GM18507 (cell line): Measurements from ENCODE around the gene KCNA3.
"Not testable (repeated sequence)": the region's sequence is repeated elsewhere in the genome, so short reads cannot be mapped to it uniquely, and the experiment has no call there.

Experiments used
- DNase-seq: peaks from one replicate; pipeline ENCODE4 v3.0.0; 2011; ENCODE audit warnings: low read depth; ENCODE audit not compliant: insufficient read length; ENCODE audit errors: extremely low spot score
- FAIRE-seq: peaks from 2 replicates; lab custom pipeline; 2011; peaks lifted over from hg19 to GRCh38; lab: Jason Lieb, UNC

The KCNA3 gene

GRCh38 chr1:110682898-110683297 lies 8.2 kb upstream of the KCNA3 start:
- FAIRE-seq, result no peak

GRCh38 chr1:110680036-110680735 lies 5.4 kb upstream of the KCNA3 start:
- FAIRE-seq (no peak), DNase-seq (no peak)

More at GRCh38 chr1:110682898-110683297, 8.2 kb upstream of the KCNA3 start:
- DNase-seq, result no peak

- DNase-seq (no peak), FAIRE-seq (no peak)
Measured at GRCh38 chr1:110677526-110677925, 2.8 kb upstream of the KCNA3 start.

GRCh38 chr1:110676970-110677369 lies 2.2 kb upstream of the KCNA3 start:
- no peak for FAIRE-seq

DNA sequence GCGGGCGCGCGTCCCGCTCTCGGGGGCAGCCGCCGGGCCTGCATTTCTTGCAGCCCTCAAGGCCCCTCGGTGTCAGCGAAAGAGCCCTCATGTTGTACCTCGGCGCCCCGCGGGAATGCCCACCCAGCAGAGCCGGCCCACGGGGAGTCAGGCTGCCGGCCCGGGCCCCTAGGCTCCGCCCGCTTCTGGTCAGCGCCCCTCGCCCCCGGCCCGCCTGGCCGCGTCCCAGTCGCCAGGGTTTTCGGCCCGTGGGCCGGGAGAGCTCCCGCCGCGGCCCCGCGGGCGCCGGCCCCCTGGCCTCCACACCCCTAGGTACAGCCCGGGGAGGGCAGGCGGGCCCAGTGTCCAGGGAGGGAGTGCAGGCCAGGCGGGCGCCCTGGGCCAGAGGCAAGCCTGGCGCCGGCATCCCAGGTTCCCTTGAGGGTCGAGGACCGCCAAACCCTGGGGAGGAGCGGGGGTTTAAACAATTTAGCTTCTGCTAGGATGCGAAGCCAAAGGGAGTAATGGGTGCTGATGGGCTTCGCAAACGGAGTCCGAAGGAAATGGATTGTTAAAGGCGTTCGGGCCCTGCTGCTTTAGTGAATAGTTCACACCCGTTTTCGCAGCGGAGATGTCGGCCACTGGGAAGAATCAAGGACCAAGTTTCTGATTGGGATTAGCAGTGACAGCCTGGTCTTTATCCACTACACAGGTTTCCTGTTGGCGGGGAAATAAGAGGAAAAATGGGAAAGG lies 486 bp upstream of the KCNA3 start:
- FAIRE-seq (no peak), DNase-seq (no peak)

More at GRCh38 chr1:110676970-110677369, 2.2 kb upstream of the KCNA3 start:
- no peak for DNase-seq

GRCh38 chr1:110673805-110674336 lies 869 bp downstream of the KCNA3 start:
- FAIRE-seq (no peak), DNase-seq (no peak)

DNA sequence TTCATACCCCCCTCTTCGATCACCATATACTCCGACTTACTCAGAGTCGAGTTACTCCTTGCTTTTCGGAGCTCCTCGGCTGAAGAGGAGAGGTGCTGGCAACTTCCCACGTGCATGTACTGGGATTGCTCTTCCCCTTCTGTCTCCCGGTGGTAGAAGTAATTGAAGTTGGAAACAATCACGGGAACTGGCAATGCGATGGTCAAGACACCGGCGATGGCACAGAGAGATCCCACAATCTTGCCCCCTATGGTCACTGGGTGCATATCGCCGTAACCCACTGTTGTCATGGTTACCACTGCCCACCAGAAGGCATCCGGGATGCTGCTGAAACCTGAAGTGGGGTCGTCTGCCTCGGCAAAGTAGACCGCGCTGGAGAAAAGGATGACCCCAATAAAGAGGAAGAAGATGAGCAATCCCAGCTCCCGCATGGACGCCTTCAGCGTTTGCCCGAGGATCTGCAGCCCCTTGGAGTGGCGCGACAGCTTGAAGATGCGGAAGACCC lies 1.5 kb downstream of the KCNA3 start:
- FAIRE-seq (no peak), DNase-seq (no peak)

DNA sequence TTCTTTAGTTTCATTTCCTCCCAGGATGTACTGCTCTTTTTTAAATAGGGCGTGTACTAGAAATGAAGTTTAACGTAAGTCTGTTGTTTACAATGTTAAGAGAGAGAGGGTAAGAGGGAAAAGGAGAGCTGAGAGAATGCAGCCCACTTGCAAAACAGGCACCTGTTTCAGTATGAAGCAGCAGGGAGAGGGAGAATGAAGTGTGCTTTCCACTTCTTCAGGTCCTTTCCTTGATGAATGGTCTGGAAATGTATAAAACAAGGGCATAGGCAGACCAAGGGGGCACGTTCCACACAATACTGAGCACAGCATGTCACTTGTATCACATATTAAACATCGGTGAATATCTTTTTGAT lies 2.0 kb downstream of the KCNA3 start:
- FAIRE-seq, result peak; percentile 96
- no peak for DNase-seq

DNA sequence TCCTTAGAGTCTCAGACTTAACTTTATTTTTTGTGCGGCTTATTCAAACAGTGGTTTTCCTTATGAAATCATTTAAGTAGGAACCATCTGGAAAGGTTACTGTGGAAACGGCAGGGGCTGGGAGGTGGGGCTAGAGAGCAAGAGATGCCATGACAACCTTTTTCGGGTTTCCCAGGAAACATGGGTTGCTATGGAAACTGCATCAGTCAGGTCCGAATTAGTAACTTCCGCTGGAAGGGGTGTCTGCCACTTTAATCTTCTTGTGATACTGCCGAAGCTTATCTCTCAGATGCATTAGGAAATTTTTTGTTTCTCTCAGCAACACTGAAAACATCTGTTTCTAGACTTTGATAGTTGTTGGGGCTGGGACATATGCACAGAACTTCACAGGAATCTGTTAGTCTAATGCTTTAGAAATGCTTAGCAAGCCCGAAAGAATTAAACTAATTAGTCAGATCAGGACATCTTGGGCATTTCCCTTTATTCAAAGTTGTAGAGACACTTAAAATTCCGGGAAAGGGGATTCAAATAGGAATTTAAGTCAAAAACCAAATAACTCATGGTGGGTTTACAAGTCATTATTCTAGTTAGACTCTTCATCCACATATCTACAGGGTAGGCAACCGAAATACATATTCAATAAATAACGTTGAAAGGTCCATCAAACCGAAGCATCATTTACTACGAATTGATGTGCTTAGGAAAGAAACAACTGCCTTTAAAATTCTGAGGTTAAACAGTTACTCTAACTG lies 2.6 kb downstream of the KCNA3 start:
- FAIRE-seq, result no peak
- DNase-seq, result no peak

- FAIRE-seq, result peak; percentile 67
- no peak for DNase-seq
Measured at GRCh38 chr1:110671361-110671760, 3.4 kb downstream of the KCNA3 start.

DNA sequence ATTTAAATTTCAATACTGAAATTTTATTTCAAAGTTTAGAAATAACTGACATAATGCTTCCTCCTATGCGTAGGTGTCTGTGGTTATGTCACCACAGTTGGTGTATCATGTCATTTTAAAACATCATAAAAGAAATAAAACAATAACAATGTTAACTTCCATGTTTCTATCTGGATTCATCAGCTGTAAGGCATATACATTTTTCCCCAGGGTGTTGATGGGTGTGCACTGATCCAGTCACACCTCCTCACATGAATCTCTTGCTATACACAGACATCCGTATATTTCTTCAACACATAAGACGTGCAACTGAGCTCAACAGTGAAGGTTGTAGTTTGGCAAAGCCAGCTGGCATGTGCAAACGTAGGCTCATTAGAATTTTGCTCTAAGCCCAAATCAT lies 6.2 kb downstream of the KCNA3 start:
- no peak for DNase-seq
- no peak for FAIRE-seq

DNA sequence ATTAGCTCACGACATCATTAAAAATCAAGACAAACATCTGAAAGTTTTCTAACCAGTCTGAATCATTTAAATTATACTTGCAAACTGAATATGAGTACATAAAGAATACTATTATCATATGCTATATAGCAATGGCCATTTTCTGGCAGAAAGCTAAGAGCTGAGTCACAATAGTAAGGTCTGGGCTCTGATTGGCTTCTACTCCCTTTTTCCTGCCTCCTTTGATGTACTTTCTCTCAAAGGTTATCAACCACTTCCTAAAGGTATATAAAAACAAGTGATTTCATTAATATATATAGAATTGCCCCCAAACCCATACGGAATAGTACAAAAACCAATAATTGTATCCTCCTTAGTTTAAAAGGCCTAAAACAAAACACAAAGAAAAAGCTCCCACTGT lies 7.0 kb downstream of the KCNA3 start:
- no peak for DNase-seq
- no peak for FAIRE-seq

DNA sequence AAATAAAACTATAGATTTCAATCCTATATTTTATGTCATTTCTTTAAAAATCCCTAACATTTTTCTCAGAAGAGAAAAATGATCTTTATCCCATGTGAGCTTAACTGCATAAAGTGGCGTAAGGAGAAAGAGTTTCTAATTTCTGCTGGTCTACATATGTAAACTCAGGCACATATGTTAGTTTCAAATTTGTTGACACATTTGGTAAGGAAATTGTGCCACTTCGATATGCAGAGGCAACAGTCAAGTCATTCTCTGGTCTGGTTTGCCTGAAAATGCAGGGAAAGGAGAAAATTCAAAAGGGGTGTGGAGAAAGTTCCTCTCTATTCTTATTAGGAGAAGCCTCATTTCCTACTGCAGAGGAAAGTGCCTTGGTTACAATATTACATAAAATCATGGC lies 11.5 kb downstream of the KCNA3 start:
- FAIRE-seq (peak; percentile 33), DNase-seq (no peak)

DNA sequence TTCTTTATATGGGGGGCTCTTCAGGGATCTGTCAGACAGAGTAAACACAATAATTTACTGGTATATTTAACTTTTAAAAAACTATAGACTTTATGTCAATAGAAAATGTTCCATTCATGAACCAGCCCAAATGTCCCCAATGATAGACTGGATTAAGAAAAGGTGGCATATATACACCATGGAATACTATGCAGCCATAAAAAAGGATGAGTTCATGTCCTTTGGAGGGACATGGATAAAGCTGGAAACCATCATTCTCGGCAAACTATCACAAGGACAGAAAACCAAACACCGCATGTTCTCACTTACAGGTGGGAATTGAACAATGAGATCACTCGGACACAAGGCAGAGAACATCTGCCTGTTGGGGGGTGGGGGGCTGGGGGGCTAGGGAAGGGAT lies 15.2 kb downstream of the KCNA3 start:
- not testable (repeated sequence) for DNase-seq, FAIRE-seq

- no peak for FAIRE-seq
- no peak for DNase-seq
Measured at GRCh38 chr1:110657351-110657750, 17.4 kb downstream of the KCNA3 start.

- DNase-seq (no peak), FAIRE-seq (no peak)
Measured at GRCh38 chr1:110650609-110651008, 24.1 kb downstream of the KCNA3 start.

- FAIRE-seq, result no peak
- no peak for DNase-seq
Measured at GRCh38 chr1:110648417-110648816, 26.3 kb downstream of the KCNA3 start.

- DNase-seq, result no peak
- FAIRE-seq, result peak; percentile 63
Measured at GRCh38 chr1:110647254-110647891, 27.4 kb downstream of the KCNA3 start.

- peak; percentile 66 for FAIRE-seq
- no peak for DNase-seq
Measured at GRCh38 chr1:110645821-110646735, 28.7 kb downstream of the KCNA3 start.
